GM18951 (cell line): ENCODE results near the gene ALG12.
"Not testable (repeated sequence)": the region's sequence is repeated elsewhere in the genome, so short reads cannot be mapped to it uniquely, and the experiment has no call there.

ENCODE experiments used
- POLR2A ChIP-seq: IDR thresholded peaks from 4 replicates; pipeline ENCODE4 v1.6.1; 2011; ENCODE audit warnings: mild to moderate bottlenecking; ENCODE audit not compliant: insufficient read length, insufficient read depth; ENCODE audit errors: extremely low read depth
- in situ Hi-C: fragments of 300-500 bp; cut with MboI; formaldehyde crosslinking; loops from one replicate; pipeline ENCODE4 v1.12.0; 2022; ENCODE audit warnings: low sequenced_read_pairs, mixed read lengths, inconsistent platforms; ENCODE audit not compliant: unreplicated experiment

Gene ALG12

DNA sequence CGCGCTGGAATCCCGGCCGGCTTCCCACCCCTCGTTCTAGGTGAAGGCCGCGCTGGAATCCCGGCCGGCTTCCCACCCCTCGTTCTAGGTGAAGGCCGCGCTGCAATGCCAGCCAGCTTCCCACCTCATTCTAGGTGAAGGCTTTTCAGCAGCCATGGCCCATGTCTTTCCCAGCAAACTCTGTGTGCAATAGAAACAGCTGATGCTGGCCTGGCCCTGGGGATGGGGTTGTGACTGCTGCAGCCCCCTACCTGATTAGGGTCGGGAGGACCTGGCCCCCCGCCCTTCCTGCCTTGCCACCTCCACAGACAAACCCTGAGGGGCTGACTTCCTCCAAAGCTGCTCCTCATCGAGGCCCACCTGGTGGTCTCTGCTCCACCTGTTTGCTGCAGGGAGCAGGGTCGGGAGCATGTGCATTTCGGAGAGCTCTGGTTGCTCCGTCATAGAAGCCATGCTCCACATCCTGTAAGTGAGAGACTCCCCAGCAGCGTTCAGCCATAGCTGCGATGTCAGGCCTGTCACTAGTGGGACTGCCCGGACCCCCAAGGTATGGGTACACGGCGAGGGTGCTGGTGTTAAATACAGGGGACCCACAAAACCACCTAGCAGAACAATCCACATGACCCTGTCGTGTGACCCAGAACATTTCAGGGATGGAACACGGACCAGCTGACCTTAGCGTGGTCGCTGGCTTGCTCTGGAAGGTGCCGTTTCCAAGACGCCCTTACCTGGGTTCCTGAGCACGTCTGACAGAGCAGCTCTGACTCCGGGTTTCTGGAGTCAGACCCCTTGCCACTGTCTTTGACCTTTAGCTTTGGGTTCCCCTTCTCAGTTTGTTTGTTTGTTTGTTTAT lies 61.2 kb downstream of the ALG12 start:
- in situ Hi-C loops: no loop called here
- no peak for TF ChIP-seq POLR2A

DNA sequence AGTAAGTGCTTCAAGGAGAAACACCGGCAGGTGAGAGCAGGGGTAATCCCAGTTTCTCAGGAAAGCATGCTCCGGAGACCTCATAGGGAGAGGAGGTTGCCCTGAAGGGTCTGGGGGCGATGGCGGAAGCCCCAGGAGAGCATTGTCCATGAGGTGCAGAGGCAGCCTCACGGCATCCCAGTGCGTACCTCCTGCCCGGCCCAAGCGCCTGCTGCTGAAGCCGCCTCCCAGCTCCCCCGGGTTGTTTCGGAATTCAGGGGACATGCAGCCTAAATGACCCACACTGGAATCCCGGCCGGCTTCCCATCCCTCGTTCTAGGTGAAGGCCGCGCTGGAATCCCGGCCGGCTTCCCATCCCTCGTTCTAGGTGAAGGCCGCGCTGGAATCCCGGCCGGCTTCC lies 61.9 kb downstream of the ALG12 start:
- in situ Hi-C loops: no loop called here
- no peak for TF ChIP-seq POLR2A

DNA sequence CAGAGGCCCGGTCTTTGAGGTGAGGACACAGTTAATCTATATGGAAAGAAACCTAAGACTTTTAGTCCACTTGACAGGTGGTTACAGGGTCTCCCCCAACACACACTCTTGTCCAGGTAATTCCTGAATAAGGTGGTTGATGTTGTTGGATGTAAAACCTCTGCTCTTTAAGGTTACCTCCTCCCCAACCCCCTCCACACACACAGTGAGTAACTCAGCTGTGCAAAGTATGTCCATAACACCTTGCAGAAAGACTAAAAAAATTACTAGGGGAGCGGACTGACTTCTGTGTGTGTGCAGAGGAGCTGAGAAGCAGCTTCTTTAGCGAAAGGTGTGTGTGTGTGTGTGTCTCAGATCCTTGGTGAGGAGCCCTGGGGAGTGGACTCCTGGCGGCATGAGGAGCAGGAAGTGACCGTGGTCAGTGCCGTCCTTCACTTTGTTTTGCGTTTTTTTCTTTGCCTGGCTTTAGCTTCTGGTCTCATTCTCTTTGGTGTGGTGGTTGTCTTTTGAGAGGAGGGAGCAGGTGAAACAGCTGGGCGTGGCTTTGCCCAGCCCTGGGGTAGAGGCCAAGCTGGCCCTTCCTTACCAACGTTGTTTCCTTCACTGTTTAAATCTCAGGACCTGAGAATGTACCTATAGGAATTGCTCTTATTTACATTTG lies 62.9 kb downstream of the ALG12 start:
- no peak for TF ChIP-seq POLR2A
- in situ Hi-C loops: no loop called here

DNA sequence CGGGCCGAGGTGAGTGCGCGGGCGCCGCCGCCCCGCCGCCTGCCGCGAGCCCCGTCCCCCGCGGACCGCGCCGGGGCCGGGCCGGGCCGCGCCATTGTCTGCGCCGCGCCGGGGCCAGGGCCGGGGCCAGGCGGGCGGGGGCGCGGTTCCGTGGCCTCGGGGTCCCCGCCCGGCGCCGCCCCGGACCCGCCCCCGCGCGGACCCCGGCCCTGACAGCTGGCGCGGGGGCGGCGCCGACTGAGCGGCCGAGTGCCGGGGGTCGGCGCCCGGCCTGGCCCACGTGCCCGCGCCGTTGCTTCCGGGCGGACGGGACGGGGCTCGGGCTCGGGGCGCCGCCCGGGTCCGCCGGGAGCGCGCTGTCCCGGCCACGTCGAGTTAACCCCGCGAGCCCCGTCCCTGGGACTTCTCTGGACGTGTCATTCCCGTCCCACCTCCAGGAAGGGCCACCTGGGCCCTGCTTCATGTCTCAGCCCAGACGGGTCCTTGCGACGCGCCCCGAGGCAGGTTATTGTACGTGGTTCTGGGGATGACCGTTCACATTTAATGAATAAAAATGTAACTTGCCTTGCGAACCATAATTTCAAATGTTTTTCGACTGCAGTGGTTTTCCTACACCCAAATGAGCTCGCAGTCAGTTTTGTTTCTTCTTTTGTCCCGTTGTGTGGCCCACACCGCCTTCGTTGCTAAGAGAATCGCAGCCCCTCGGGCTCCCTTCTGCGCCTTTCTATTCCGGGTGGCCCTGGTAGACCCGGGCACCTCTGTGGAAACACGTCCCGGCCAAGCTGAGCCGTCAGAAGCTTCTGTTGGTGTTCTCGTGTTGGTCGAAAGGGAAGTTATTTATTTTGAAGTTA lies 64.0 kb downstream of the ALG12 start:
- in situ Hi-C loops: no loop called here
- TF ChIP-seq POLR2A: no peak

DNA sequence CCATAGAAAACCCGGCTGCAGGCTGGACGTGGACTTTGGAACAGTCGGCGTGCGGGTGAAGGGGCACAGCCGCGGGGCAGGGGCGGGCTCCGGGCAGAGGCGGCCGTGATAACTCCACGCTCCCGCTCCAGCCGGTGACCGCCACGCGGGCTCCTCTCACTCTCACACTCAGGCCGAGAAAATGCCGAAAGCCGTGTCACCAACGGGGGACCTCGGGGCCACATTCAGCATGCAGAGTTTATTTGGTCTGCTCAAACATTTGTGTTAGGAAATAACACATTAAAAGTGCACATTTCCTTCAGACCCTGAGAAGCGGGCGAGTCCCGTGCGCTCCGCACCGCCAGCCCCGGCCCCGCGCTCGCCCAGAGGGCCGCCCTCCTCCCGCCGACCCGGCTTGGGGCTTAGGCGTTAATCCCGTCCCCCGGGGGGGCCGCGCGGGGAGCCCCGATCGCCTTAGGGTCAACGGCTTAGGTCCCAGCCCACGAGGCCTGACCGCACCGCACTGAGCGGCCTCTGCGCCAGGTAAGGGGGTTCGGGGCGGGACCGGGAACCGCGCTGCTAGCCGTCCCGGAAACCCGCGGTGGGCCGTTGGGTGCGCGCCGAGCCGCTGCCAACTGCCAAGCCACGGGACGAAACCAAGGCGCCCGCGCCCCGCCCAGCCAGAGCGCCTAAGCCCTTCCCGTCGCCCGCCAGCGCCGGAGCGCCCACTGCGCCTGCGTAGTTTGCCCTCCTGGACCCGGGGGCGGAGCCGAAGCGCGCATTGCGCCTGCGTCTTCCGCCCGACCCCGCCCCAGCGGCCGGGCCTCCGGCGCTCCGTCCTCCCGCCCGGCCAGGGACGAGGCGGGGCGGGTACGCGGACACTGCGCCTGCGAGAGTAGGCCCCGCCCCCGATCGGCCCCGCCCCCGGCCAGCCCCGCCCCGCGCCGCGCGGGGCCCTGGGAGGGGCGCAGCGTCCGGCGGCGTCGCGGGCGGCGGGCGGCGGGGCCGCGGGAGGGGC lies 65.0 kb downstream of the ALG12 start, which contains the start of gene ZBED4:
Gene ZBED4, plus strand, starts transcription at position 947 of the 997 bp plus-strand sequence. CDS start 29,819 bp downstream, outside the sequence.
- in situ Hi-C loops: no loop called here
- peak; percentile 89 for TF ChIP-seq POLR2A

DNA sequence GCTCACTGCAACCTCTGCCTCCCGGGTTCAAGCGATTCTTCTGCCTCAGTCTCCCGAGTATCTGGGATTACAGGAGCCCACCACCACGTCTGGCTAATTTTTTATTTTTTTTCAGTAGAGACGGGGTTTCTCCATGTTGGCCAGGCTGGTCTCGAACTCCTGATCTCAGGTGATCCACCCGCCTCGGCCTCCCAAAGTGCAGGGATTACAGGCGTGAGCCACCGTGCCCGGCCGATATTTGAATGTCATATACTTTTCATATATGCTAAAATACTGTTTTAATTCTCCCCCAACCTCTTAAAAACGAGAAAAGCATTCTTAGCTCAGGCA lies 65.7 kb downstream of the ALG12 start:
- in situ Hi-C loops: not testable (repeated sequence)

DNA sequence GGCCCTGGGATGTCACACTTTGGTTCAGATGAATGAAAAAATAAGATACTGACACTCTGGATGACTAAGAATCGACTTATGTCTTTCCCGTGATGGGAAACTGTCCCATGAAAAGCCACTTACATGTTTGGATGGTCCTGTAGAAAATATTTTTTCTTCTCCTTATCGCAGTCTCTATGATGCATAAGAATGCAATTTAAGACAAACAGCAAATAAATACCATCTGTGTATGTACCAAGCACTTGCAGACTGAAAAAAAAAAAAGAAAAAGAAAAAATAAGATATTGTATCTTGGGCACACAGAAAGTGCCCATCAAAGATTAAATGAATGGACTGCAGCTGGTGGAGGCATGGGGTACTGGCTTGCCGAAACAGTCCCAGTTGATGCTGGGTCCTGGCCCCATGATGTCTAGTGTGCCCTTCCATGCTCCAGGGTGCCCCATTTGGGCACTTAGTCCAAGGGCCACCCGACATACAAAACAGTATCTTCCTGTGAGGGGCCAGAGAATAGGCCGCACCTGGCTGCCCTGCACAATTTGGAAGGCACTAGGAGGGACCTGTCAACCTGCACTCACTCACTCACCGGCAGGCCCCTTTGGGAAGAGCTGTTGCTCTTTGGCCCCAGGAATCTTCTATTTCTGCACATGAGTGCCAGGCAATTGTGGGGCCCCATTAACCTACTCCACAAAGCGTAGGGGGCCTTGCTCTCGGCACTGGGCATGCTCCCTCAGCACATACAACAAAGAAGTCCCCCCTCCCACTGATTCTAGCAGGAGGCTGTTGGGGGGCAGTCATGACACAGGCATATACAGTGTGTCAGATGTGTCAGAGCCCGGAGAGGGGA lies 67.1 kb downstream of the ALG12 start:
- in situ Hi-C loops: no loop called here
- TF ChIP-seq POLR2A: no peak
